CD8-positive, alpha-beta memory T cell (primary cell): ENCODE data around the gene TBX18. TPM values are rescaled to one million over a fixed set of nuclear protein-coding genes. Genes with fewer than 3 reads are reported as not detected.

ENCODE experiments used
- CTCF ChIA-PET: fragments of 350-600 bp; sonication (Branson Sonifier 250); formaldehyde crosslinking; loops from one replicate; lab custom pipeline; 2021; ENCODE audit warnings: antibody characterized with exemption; lab: Charles Lee
- POLR2A ChIA-PET: fragments of 350-600 bp; sonication (Branson Sonifier 250); formaldehyde crosslinking; loops from one replicate; lab custom pipeline; 2021; ENCODE audit warnings: antibody characterized with exemption; lab: Charles Lee
- DNase-seq, 5 donors: peaks; one replicate each; pipeline versions ENCODE4 v3.0.0 to v3.0.0-alpha.2; 2020 to 2022; ENCODE audit warnings: mixed read lengths in 1 of 5
- H3K27ac ChIP-seq: one replicate; pipeline ENCODE4 v1.7.0; 2013; ENCODE audit warnings: low read depth, mild to moderate bottlenecking, low read length, moderate library complexity
- H3K27me3 ChIP-seq: 2 replicates; pipeline ENCODE4 v1.7.0; 2013; ENCODE audit warnings: low read length, mild to moderate bottlenecking; ENCODE audit not compliant: insufficient read depth, poor library complexity, severe bottlenecking
- H3K36me3 ChIP-seq: 2 replicates; pipeline ENCODE4 v1.7.0; 2013; ENCODE audit warnings: mild to moderate bottlenecking, low read length, moderate library complexity; ENCODE audit not compliant: insufficient read depth
- H3K4me1 ChIP-seq: 2 replicates; pipeline ENCODE4 v1.7.0; 2013; ENCODE audit warnings: mild to moderate bottlenecking, low read length, moderate library complexity; ENCODE audit not compliant: insufficient read depth
- H3K4me3 ChIP-seq: 2 replicates; pipeline ENCODE4 v1.7.0; 2013; ENCODE audit warnings: mild to moderate bottlenecking, low read length
- H3K9me3 ChIP-seq: 2 replicates; pipeline ENCODE4 v1.7.0; 2013; ENCODE audit warnings: mild to moderate bottlenecking, low read length
- H3K27ac Mint-ChIP-seq, 8 donors: one replicate each; pipeline ENCODE4 v1.8.0; 2020 to 2021; ENCODE audit warnings: mixed read lengths in 8 of 8, mild to moderate bottlenecking in 6 of 8, inconsistent platforms in 3 of 8, moderate library complexity in 3 of 8
- H3K27me3 Mint-ChIP-seq, 2 donors: one replicate each; pipeline ENCODE4 v1.8.0; 2020 to 2021; ENCODE audit warnings: mixed read lengths in 2 of 2, mild to moderate bottlenecking in 1 of 2, moderate library complexity in 1 of 2
- H3K36me3 Mint-ChIP-seq, 3 donors: one replicate each; pipeline ENCODE4 v1.8.0; 2020 to 2021; ENCODE audit warnings: mixed read lengths in 3 of 3, inconsistent platforms in 1 of 3, mild to moderate bottlenecking in 1 of 3
- H3K4me1 Mint-ChIP-seq, 3 donors: one replicate each; pipeline ENCODE4 v1.8.0; 2020 to 2021; ENCODE audit warnings: mixed read lengths in 3 of 3, inconsistent platforms in 1 of 3, mild to moderate bottlenecking in 1 of 3
- H3K4me3 Mint-ChIP-seq, 7 donors: one replicate each; pipeline ENCODE4 v1.8.0; 2020 to 2021; ENCODE audit warnings: mixed read lengths in 7 of 7, mild to moderate bottlenecking in 6 of 7, moderate library complexity in 4 of 7, inconsistent platforms in 2 of 7
- H3K9me3 Mint-ChIP-seq, 5 donors: one replicate each; pipeline ENCODE4 v1.8.0; 2020 to 2022; ENCODE audit warnings: mixed read lengths in 5 of 5, mild to moderate bottlenecking in 3 of 5, moderate library complexity in 2 of 5, inconsistent platforms in 1 of 5
- polyA plus RNA-seq: library from polyadenylated mRNA; unstranded; fragments of 300-500 nt; fragmentation: Illumina TruSeq; gene quantifications from one replicate; pipeline ENCODE4 v1.2.3, GENCODE V29; 2021
- total RNA-seq, 2 experiments: library from RNA; stranded (reverse); gene quantifications; one replicate each; pipeline ENCODE4 v1.2.3, GENCODE V29; 2021

Gene TBX18
- total RNA-seq (not detected), polyA plus RNA-seq (not detected)

DNA sequence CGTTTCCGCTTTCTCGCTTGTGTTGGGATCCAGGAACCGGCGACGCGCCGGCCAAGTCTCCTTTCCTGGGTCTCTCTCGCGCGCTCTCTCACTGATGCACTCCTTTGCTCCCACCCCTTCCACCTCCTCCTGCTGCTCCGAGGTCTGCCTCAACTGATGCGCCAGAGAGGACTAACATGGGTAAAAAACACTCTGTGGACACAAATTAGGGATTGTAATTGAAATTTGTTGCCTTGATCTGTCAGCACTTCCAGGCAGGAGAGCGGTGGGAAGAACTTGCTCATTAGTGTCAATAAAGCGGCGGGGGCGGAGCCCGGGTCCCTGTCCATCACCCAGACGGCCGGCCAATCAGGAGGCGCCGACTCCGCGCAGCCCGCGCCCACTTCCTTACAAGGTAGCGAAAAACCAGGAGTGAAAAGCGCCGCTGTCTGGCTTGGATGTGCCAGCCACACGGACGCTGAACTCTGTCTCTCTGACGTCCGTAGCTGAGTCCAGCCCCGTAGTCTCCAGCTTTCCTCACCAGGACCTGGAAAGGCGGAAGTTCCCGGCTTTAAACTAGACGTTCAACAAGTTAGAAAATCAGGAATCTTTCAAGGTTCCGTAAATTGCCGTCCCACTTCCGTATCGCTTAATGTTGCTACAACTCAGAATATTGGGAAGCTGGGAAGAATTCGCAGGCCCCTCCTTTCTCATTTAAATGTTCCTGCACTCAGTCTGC lies at the start of gene TBX18:
Gene TBX18 (minus strand): TSS at position 267 of the 718 bp plus-strand sequence. CDS start 417 bp downstream, outside the sequence.
- H3K9me3 ChIP-seq, result no peaks in the 10 kb centered on the region
- H3K9me3 Mint-ChIP-seq, result peaks cover 0 to 15% (median 6%) of the 10 kb centered on the region in 5 donors
- H3K27me3 Mint-ChIP-seq, result peaks cover 40 to 67% of the 10 kb centered on the region in 2 donors
- no peaks in the 10 kb centered on the region for H3K4me1 ChIP-seq
- H3K36me3 ChIP-seq, result no peaks in the 10 kb centered on the region
- no peak within 1 kb of the TSS for H3K4me3 ChIP-seq
- peak within 1 kb of the TSS; percentile 69 for H3K27ac ChIP-seq
- H3K36me3 Mint-ChIP-seq, result peaks cover 0 to 2% (median 0%) of the 10 kb centered on the region in 3 donors
- no peak for DNase-seq
- peak within 1 kb of the TSS in 1 of 8 donors; percentile 15 for H3K27ac Mint-ChIP-seq
- peaks cover 12% of the 10 kb centered on the region for H3K27me3 ChIP-seq
- H3K4me1 Mint-ChIP-seq, result peaks cover 3 to 5% (median 4%) of the 10 kb centered on the region in 3 donors
- ChIA-PET POLR2A (no interaction called here), CTCF (no interaction called here)
- peak within 1 kb of the TSS in 3 of 7 donors; percentile 35 to 82 (median 59) for H3K4me3 Mint-ChIP-seq

- Histone ChIP-seq H3K27me3 (no peaks in the 10 kb centered on the region), H3K9me3 (no peaks in the 10 kb centered on the region), H3K27ac (no peak overlapping the region), H3K4me3 (no peak overlapping the region), H3K4me1 (no peaks in the 10 kb centered on the region), H3K36me3 (no peaks in the 10 kb centered on the region)
- Mint-ChIP-seq H3K4me3 (no peak overlapping the region), H3K36me3 (no peaks in the 10 kb centered on the region), H3K4me1 (no peaks in the 10 kb centered on the region), H3K27me3 (no peaks in the 10 kb centered on the region), H3K27ac (no peak overlapping the region), H3K9me3 (peaks cover 0 to 8% (median 0%) of the 10 kb centered on the region in 5 donors)
- ChIA-PET POLR2A (no interaction called here), CTCF (no interaction called here)
- no peak for DNase-seq
These were observed 47.0 kb upstream of the TBX18 start for GRCh38 chr6:84811351-84811750.

DNA sequence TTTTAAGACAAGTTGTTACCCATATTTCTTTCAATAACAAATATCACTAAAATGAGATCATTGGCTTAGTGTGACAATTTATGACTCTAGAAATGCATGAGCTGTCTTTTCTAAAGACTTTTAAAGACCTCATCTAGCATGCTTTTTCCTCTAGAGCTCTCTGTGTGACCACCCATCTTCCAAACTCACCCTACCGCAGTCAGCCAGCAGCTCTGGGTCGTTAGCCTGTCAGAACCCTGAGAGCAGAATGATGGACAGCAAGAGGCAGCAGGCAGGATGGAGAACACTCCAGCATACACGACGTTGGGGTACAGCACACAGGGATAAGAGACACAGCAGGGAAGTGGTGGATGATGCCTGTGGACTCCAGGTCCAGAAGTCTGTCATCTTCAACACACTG lies 45.1 kb upstream of the TBX18 start:
- Histone ChIP-seq H3K27me3 (no peaks in the 10 kb centered on the region), H3K4me1 (no peaks in the 10 kb centered on the region), H3K9me3 (no peaks in the 10 kb centered on the region), H3K27ac (no peak overlapping the region), H3K4me3 (no peak overlapping the region), H3K36me3 (no peaks in the 10 kb centered on the region)
- Mint-ChIP-seq H3K4me1 (no peaks in the 10 kb centered on the region), H3K27ac (no peak overlapping the region), H3K4me3 (no peak overlapping the region), H3K27me3 (no peaks in the 10 kb centered on the region), H3K36me3 (no peaks in the 10 kb centered on the region), H3K9me3 (peaks cover 0 to 8% (median 0%) of the 10 kb centered on the region in 5 donors)
- ChIA-PET POLR2A (no interaction called here), CTCF (no interaction called here)
- DNase-seq, result no peak

- ChIA-PET POLR2A (no interaction called here), CTCF (no interaction called here)
- DNase-seq, result no peak
- Histone ChIP-seq H3K9me3 (no peaks in the 10 kb centered on the region), H3K4me1 (no peaks in the 10 kb centered on the region), H3K27me3 (no peaks in the 10 kb centered on the region), H3K36me3 (no peaks in the 10 kb centered on the region), H3K27ac (no peak overlapping the region), H3K4me3 (no peak overlapping the region)
- peaks cover 0 to 4% (median 0%) of the 10 kb centered on the region in 5 donors for H3K9me3 Mint-ChIP-seq
- H3K4me1 Mint-ChIP-seq, result no peaks in the 10 kb centered on the region
- no peak overlapping the region for H3K27ac Mint-ChIP-seq
- no peaks in the 10 kb centered on the region for H3K36me3 Mint-ChIP-seq
- no peak overlapping the region for H3K4me3 Mint-ChIP-seq
- no peaks in the 10 kb centered on the region for H3K27me3 Mint-ChIP-seq
These were observed 44.2 kb upstream of the TBX18 start for GRCh38 chr6:84808491-84809061.

- Mint-ChIP-seq H3K9me3 (peaks cover 0 to 1% (median 0%) of the 10 kb centered on the region in 5 donors), H3K27ac (no peak overlapping the region), H3K27me3 (no peaks in the 10 kb centered on the region), H3K36me3 (no peaks in the 10 kb centered on the region), H3K4me1 (no peaks in the 10 kb centered on the region), H3K4me3 (no peak overlapping the region)
- DNase-seq, result no peak
- ChIA-PET POLR2A (no interaction called here), CTCF (no interaction called here)
- Histone ChIP-seq H3K36me3 (no peaks in the 10 kb centered on the region), H3K9me3 (no peaks in the 10 kb centered on the region), H3K27me3 (no peaks in the 10 kb centered on the region), H3K27ac (no peak overlapping the region), H3K4me1 (no peaks in the 10 kb centered on the region), H3K4me3 (no peak overlapping the region)
These were observed 40.7 kb upstream of the TBX18 start for GRCh38 chr6:84805145-84805544.

DNA sequence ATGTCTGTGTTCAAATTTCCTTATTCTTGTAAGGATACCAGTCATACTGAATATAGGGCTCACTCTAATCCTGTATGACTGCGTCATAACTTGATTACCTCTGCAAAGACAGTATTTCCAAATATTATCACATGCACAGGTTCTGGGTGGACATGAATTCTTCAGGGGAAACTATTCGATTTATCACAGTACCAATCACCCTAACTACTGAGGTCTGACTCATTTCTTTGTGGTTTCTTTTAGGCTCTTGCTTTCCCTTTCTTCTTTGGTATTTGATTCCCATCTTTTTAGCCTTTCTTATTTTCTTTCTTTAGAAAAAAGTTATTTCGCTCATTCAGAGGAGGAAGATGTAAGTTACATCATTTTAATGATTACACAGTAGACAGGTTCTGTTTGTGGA lies 40.3 kb upstream of the TBX18 start:
- Mint-ChIP-seq H3K27ac (no peak overlapping the region), H3K9me3 (peaks cover 0 to 4% (median 0%) of the 10 kb centered on the region in 5 donors), H3K27me3 (no peaks in the 10 kb centered on the region), H3K4me3 (no peak overlapping the region), H3K4me1 (no peaks in the 10 kb centered on the region), H3K36me3 (no peaks in the 10 kb centered on the region)
- Histone ChIP-seq H3K36me3 (no peaks in the 10 kb centered on the region), H3K27me3 (no peaks in the 10 kb centered on the region), H3K9me3 (no peaks in the 10 kb centered on the region), H3K4me3 (no peak overlapping the region), H3K4me1 (no peaks in the 10 kb centered on the region), H3K27ac (no peak overlapping the region)
- no peak for DNase-seq
- ChIA-PET CTCF (no interaction called here), POLR2A (no interaction called here)

- no peaks in the 10 kb centered on the region for H3K9me3 ChIP-seq
- peaks cover 0 to 7% (median 0%) of the 10 kb centered on the region in 5 donors for H3K9me3 Mint-ChIP-seq
These were observed 36.9 kb upstream of the TBX18 start for GRCh38 chr6:84801250-84801649.

DNA sequence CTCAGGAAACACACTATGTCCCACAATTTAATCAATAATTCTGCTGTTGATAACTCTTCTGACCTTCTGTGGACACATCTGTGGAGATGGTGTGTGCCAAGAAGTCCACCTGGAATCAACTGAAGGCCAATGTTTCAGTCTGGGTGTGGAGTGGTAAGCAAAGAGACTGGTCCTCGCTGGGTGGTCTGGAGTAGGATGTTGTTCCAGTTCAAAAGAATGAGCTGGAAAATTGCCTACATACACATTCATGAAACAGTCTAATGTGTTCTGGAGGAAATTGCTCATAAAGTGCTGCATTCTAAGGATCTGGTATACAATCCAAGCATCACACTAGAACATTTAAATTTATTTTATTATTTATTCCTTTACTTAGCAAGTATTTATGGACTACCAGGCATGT lies 33.9 kb upstream of the TBX18 start:
- POLR2A ChIA-PET, result no interaction called here

More at GRCh38 chr6:84801250-84801649, 36.9 kb upstream of the TBX18 start:
- CTCF ChIA-PET, result no interaction called here
- Histone ChIP-seq H3K27ac (no peak overlapping the region), H3K36me3 (no peaks in the 10 kb centered on the region), H3K4me3 (no peak overlapping the region), H3K4me1 (no peaks in the 10 kb centered on the region), H3K27me3 (no peaks in the 10 kb centered on the region)
- DNase-seq, result no peak
- no peaks in the 10 kb centered on the region for H3K36me3 Mint-ChIP-seq
- POLR2A ChIA-PET, result no interaction called here
- no peak overlapping the region for H3K27ac Mint-ChIP-seq
- no peaks in the 10 kb centered on the region for H3K4me1 Mint-ChIP-seq
- no peak overlapping the region for H3K4me3 Mint-ChIP-seq
- no peaks in the 10 kb centered on the region for H3K27me3 Mint-ChIP-seq

More for the DNA sequence above, 33.9 kb upstream of the TBX18 start:
- CTCF ChIA-PET, result no interaction called here
- H3K36me3 ChIP-seq, result no peaks in the 10 kb centered on the region
- H3K4me1 ChIP-seq, result no peaks in the 10 kb centered on the region
- no peaks in the 10 kb centered on the region for H3K27me3 Mint-ChIP-seq
- H3K27me3 ChIP-seq, result no peaks in the 10 kb centered on the region
- no peak for DNase-seq
- no peak overlapping the region for H3K4me3 ChIP-seq
- no peaks in the 10 kb centered on the region for H3K4me1 Mint-ChIP-seq
- H3K27ac Mint-ChIP-seq, result no peak overlapping the region
- H3K9me3 Mint-ChIP-seq, result peaks cover 0 to 9% (median 0%) of the 10 kb centered on the region in 5 donors
- H3K4me3 Mint-ChIP-seq, result no peak overlapping the region
- H3K9me3 ChIP-seq, result no peaks in the 10 kb centered on the region
- H3K27ac ChIP-seq, result no peak overlapping the region
- no peaks in the 10 kb centered on the region for H3K36me3 Mint-ChIP-seq
